ENCODE results near the gene MAPK13.

MAPK13 gene

DNA sequence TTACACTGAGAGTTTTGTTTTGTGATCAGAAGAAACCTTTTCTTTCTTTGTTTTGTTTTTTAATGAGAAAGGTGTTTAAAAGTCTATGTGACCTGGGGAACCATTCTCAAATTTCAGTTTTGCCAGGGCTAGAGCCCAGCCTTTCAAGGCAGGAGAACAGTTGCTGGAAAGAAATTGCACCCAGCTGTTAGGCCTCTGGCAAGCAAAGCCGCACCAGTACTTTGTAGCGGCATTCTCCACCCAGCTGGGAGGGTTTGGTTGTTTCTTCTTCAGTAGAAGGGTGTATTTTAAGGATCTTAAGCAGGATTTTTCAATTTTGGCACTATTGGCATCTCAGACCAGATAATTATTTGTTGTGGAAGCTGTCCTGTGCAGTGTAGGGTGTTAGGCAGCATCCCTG is 16.6 kb upstream of the MAPK13 start:
- H3K36me3 ChIP-seq (ENCODE audit: control insufficient read depth in 2 of 2, insufficient read depth in 2 of 2, low read length in 2 of 2), result peaks cover 15 to 25% of the 10 kb centered on the region in 2 donors
- H3K27ac ChIP-seq (ENCODE audit: low read depth in 2 of 2, low read length in 2 of 2), result no peak overlapping the region
- H3K4me1 ChIP-seq (ENCODE audit: control insufficient read depth in 2 of 2, insufficient read depth in 2 of 2, low read length in 2 of 2), result peaks cover 13 to 19% of the 10 kb centered on the region in 2 donors
- H3K4me3 ChIP-seq (ENCODE audit: low read length in 2 of 2), result no peak overlapping the region
- no peaks in the 10 kb centered on the region for H3K27me3 ChIP-seq (ENCODE audit: control insufficient read depth in 2 of 2, insufficient read depth in 2 of 2, low read length in 2 of 2)
- H3K9me3 ChIP-seq (ENCODE audit: control insufficient read depth in 2 of 2, low read length in 2 of 2), result no peaks in the 10 kb centered on the region
- H3K9ac ChIP-seq (ENCODE audit: low read depth in 1 of 2, low read length in 2 of 2), result no peak overlapping the region

DNA sequence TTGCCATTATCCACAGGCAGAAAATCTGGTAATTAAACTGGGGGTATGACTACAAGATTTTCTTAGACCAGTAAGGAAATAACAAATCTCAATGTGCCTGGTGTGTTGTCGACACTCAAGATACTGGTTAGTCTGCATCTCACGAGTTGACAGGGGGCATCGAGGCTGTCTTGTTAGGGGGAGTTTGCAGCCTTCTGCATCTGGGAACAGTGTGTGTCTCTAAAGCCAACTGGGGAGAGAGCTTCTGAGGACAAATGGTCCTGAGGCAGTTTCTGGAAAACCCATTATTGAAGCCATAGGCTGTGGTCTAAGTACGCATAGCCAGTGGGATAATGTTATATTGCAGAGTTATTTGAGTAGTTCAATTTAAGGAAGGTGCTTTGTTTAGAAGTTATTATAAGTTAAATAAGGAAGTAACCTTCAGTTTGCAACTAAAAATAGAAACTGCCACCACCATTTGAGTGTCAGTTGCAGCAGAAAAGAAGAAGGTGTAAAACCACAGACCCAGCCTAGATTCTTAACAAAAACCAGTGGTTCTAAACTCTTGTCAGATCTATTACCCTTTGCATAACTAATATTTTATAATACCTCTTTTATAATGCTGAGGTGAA is 15.4 kb upstream of the MAPK13 start:
- Histone ChIP-seq H3K9me3 (ENCODE audit: control insufficient read depth in 2 of 2, low read length in 2 of 2) (no peaks in the 10 kb centered on the region), H3K9ac (ENCODE audit: low read depth in 1 of 2, low read length in 2 of 2) (peak overlapping the region in 1 of 2 donors; percentile 1), H3K36me3 (ENCODE audit: control insufficient read depth in 2 of 2, insufficient read depth in 2 of 2, low read length in 2 of 2) (peaks cover 7 to 18% of the 10 kb centered on the region in 2 donors), H3K27me3 (ENCODE audit: control insufficient read depth in 2 of 2, insufficient read depth in 2 of 2, low read length in 2 of 2) (no peaks in the 10 kb centered on the region), H3K4me3 (ENCODE audit: low read length in 2 of 2) (peak overlapping the region; percentile 20 to 25), H3K27ac (ENCODE audit: low read depth in 2 of 2, low read length in 2 of 2) (peak overlapping the region; percentile 59 to 66), H3K4me1 (ENCODE audit: control insufficient read depth in 2 of 2, insufficient read depth in 2 of 2, low read length in 2 of 2) (peaks cover 10 to 19% of the 10 kb centered on the region in 2 donors)

DNA sequence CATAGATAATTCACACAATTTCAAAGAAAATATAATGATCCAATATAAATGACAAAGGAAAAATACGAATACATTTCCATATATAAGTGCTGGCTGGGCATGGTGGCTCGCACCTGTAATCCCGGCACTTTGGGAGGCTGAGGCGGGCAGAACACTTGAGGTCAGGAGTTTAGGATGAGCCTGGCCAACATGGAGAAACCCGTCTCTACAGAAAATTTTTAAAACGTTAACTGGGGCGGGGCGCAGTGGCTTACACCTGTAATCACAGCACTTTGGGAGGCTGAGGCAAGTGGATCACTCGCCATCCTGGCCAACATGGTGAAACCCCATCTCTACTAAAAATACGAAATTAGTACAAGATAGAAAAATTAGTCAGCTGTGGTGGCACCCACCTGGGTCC is 14.9 kb upstream of the MAPK13 start:
- Histone ChIP-seq H3K36me3 (ENCODE audit: control insufficient read depth in 2 of 2, insufficient read depth in 2 of 2, low read length in 2 of 2) (peaks cover 2 to 15% of the 10 kb centered on the region in 2 donors), H3K27me3 (ENCODE audit: control insufficient read depth in 2 of 2, insufficient read depth in 2 of 2, low read length in 2 of 2) (no peaks in the 10 kb centered on the region), H3K4me3 (ENCODE audit: low read length in 2 of 2) (no peak overlapping the region), H3K9me3 (ENCODE audit: control insufficient read depth in 2 of 2, low read length in 2 of 2) (no peaks in the 10 kb centered on the region), H3K4me1 (ENCODE audit: control insufficient read depth in 2 of 2, insufficient read depth in 2 of 2, low read length in 2 of 2) (peaks cover 13 to 23% of the 10 kb centered on the region in 2 donors), H3K9ac (ENCODE audit: low read depth in 1 of 2, low read length in 2 of 2) (peak overlapping the region in 1 of 2 donors; percentile 8), H3K27ac (ENCODE audit: low read depth in 2 of 2, low read length in 2 of 2) (peak overlapping the region in 1 of 2 donors; percentile 59)

DNA sequence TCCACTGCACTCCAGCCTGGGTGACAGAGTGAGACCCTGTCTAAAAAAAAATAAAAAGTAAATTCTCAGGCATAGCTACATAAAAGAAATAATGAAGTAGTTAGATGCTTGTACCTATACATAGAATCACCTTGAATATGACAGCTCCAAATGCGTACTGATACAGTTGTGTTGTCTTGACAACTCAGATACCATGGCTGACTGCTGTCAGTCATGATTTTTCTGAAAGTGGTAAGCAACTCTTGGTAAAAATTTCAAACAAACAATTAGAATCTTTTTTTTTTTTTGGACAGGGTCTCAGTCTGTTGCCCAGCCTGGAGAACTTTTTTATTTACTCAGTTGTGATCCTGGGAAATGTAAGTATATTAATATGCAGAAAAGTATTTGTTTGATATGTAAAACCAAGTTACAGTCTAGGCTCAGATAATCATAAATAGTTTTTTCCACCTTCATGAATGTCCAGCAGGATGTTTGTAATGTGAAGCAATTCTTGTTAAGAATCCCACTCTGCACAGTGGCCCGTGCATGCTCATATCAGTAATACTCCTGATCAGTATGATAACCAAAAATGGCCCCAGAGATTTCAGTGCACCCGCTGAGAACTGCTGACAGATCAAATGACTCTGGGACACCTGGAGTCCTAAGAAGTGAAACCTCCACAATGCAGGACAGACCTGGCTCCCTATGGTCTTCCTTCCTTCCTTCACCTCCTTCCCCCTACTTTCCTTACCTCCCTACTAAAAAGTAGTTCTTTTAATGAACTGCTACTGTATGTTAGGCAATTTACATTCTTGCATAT is 14.0 kb upstream of the MAPK13 start:
- peaks cover 21 to 31% of the 10 kb centered on the region in 2 donors for H3K4me1 ChIP-seq (ENCODE audit: control insufficient read depth in 2 of 2, insufficient read depth in 2 of 2, low read length in 2 of 2)
- no peak overlapping the region for H3K4me3 ChIP-seq (ENCODE audit: low read length in 2 of 2)
- H3K9me3 ChIP-seq (ENCODE audit: control insufficient read depth in 2 of 2, low read length in 2 of 2), result no peaks in the 10 kb centered on the region
- H3K9ac ChIP-seq (ENCODE audit: low read depth in 1 of 2, low read length in 2 of 2), result no peak overlapping the region
- peaks cover 0 to 8% of the 10 kb centered on the region in 2 donors for H3K36me3 ChIP-seq (ENCODE audit: control insufficient read depth in 2 of 2, insufficient read depth in 2 of 2, low read length in 2 of 2)
- H3K27me3 ChIP-seq (ENCODE audit: control insufficient read depth in 2 of 2, insufficient read depth in 2 of 2, low read length in 2 of 2), result no peaks in the 10 kb centered on the region
- H3K27ac ChIP-seq (ENCODE audit: low read depth in 2 of 2, low read length in 2 of 2), result no peak overlapping the region

DNA sequence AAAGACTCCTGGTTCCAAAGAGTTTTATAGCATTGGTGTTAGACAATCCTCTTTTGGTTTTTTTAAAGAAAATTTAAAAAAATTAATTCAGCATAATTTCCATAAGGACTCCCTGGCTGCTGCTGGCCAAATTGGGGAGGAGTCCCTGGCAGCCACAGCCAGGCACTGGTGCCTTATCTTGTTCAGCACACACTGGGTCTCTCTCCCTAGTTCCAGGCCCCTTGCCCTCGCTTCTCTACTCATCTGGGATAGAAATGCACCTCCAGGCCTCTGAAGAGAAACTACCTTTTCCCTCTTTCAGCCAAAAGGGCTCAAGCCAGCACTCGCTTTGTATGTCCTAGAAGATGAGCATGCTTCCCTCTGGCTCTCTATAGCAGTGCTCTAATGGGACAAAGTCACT is 13.4 kb upstream of the MAPK13 start:
- no peaks in the 10 kb centered on the region for H3K27me3 ChIP-seq (ENCODE audit: control insufficient read depth in 2 of 2, insufficient read depth in 2 of 2, low read length in 2 of 2)
- H3K9me3 ChIP-seq (ENCODE audit: control insufficient read depth in 2 of 2, low read length in 2 of 2), result no peaks in the 10 kb centered on the region
- H3K4me1 ChIP-seq (ENCODE audit: control insufficient read depth in 2 of 2, insufficient read depth in 2 of 2, low read length in 2 of 2), result peaks cover 28 to 38% of the 10 kb centered on the region in 2 donors
- H3K27ac ChIP-seq (ENCODE audit: low read depth in 2 of 2, low read length in 2 of 2), result no peak overlapping the region
- H3K9ac ChIP-seq (ENCODE audit: low read depth in 1 of 2, low read length in 2 of 2), result no peak overlapping the region
- peaks cover 0 to 4% of the 10 kb centered on the region in 2 donors for H3K36me3 ChIP-seq (ENCODE audit: control insufficient read depth in 2 of 2, insufficient read depth in 2 of 2, low read length in 2 of 2)
- H3K4me3 ChIP-seq (ENCODE audit: low read length in 2 of 2), result no peak overlapping the region

DNA sequence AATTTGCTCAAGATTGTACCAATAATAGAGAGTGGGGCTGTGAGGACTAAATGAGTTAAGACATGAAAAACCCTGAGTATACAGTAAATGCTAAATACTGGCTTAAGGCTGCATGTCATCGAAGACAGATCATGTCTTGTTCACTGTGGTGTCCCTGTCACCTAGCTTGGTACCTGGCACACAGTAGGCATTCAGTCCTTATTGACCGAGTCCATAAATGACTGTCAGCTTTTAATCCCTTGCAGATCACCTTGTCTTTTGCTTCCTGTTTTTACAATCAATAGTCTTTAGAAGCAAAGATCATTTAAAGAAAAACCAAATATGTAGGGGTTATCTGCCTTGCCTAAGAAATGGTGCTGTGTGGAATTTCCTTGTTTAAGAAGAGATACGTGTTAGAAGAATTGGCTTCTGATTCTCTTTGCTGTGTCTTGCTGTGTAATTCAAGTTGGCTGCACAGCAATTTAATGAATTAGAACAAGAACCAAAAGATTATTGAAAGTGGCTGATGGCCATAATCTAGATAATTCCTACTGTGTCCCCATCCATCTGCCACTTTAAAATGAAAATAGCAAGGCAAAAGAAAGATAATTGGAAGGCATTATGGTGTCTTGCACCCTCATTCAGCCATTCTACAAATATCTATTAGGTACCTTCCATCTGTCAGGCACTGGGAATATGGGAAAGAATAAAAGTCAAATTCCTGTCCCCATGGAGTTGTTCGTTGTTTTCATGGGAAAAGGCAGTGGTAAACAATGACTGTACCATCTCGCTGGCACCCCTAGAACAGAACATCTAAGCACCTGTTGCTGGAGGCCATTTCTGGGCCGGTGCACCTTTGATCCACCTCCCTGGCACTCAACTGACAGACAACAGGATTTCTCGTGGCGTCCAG is 12.4 kb upstream of the MAPK13 start:
- no peaks in the 10 kb centered on the region for H3K27me3 ChIP-seq (ENCODE audit: control insufficient read depth in 2 of 2, insufficient read depth in 2 of 2, low read length in 2 of 2)
- H3K4me1 ChIP-seq (ENCODE audit: control insufficient read depth in 2 of 2, insufficient read depth in 2 of 2, low read length in 2 of 2), result peaks cover 31 to 41% of the 10 kb centered on the region in 2 donors
- H3K9me3 ChIP-seq (ENCODE audit: control insufficient read depth in 2 of 2, low read length in 2 of 2), result no peaks in the 10 kb centered on the region
- no peak overlapping the region for H3K4me3 ChIP-seq (ENCODE audit: low read length in 2 of 2)
- H3K27ac ChIP-seq (ENCODE audit: low read depth in 2 of 2, low read length in 2 of 2), result peak overlapping the region; percentile 43 to 53
- peaks cover 0 to 4% of the 10 kb centered on the region in 2 donors for H3K36me3 ChIP-seq (ENCODE audit: control insufficient read depth in 2 of 2, insufficient read depth in 2 of 2, low read length in 2 of 2)
- no peak overlapping the region for H3K9ac ChIP-seq (ENCODE audit: low read depth in 1 of 2, low read length in 2 of 2)

DNA sequence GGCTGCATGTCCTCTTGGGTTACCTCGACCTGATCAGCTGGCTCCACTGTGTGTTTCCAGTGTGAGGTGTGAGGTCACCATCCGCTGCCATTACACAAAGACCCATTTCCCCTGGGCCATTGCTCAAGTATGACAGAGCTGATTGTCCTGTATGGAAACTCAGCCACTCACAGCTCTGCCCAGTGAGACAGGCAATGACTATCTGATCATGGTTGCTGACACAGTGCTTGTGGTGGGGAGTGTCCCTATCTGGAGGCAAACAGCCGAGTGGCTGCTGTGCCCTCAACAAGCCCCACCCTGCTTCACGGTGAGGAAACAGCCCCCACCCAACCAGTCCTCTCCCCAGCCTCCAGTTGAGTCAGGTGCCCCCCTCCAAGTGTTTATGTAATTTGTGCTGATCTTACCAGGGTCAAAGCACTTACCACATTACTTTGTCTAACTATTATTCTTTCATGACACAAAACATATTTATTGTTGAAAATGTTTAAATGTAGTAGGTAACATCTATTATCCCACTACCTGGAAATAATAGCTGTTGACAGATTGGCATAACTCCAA is 11.7 kb upstream of the MAPK13 start:
- Histone ChIP-seq H3K27me3 (ENCODE audit: control insufficient read depth in 2 of 2, insufficient read depth in 2 of 2, low read length in 2 of 2) (no peaks in the 10 kb centered on the region), H3K4me1 (ENCODE audit: control insufficient read depth in 2 of 2, insufficient read depth in 2 of 2, low read length in 2 of 2) (peaks cover 35 to 41% of the 10 kb centered on the region in 2 donors)

DNA sequence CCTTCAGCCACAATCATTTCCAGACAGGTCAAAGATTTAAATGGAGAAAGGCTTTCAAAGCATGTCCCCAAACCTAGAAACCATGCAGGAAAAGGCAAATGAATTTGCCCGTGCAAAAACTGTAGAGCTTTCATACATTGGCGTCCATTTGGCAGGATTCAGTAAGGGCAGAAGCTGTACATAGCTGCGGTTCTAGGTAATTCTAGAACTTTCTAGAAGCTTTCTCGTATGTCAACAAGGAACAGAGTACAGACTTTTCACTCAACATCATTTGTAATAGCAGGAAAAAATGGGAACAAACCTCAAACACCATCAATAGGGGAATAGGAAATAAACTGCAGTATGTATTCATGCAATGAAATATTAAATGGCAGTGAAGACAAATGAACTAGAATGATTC is 11.1 kb upstream of the MAPK13 start:
- Histone ChIP-seq H3K4me3 (ENCODE audit: low read length in 2 of 2) (no peak overlapping the region), H3K4me1 (ENCODE audit: control insufficient read depth in 2 of 2, insufficient read depth in 2 of 2, low read length in 2 of 2) (peaks cover 37 to 38% of the 10 kb centered on the region in 2 donors), H3K27me3 (ENCODE audit: control insufficient read depth in 2 of 2, insufficient read depth in 2 of 2, low read length in 2 of 2) (no peaks in the 10 kb centered on the region), H3K9ac (ENCODE audit: low read depth in 1 of 2, low read length in 2 of 2) (no peak overlapping the region), H3K27ac (ENCODE audit: low read depth in 2 of 2, low read length in 2 of 2) (peak overlapping the region; percentile 21 to 25), H3K36me3 (ENCODE audit: control insufficient read depth in 2 of 2, insufficient read depth in 2 of 2, low read length in 2 of 2) (peaks cover 0 to 4% of the 10 kb centered on the region in 2 donors), H3K9me3 (ENCODE audit: control insufficient read depth in 2 of 2, low read length in 2 of 2) (no peaks in the 10 kb centered on the region)

More for the DNA sequence above, 11.7 kb upstream of the MAPK13 start:
- Histone ChIP-seq H3K36me3 (ENCODE audit: control insufficient read depth in 2 of 2, insufficient read depth in 2 of 2, low read length in 2 of 2) (peaks cover 0 to 4% of the 10 kb centered on the region in 2 donors), H3K27ac (ENCODE audit: low read depth in 2 of 2, low read length in 2 of 2) (peak overlapping the region; percentile 43 to 53), H3K9me3 (ENCODE audit: control insufficient read depth in 2 of 2, low read length in 2 of 2) (no peaks in the 10 kb centered on the region), H3K9ac (ENCODE audit: low read depth in 1 of 2, low read length in 2 of 2) (no peak overlapping the region), H3K4me3 (ENCODE audit: low read length in 2 of 2) (no peak overlapping the region)

DNA sequence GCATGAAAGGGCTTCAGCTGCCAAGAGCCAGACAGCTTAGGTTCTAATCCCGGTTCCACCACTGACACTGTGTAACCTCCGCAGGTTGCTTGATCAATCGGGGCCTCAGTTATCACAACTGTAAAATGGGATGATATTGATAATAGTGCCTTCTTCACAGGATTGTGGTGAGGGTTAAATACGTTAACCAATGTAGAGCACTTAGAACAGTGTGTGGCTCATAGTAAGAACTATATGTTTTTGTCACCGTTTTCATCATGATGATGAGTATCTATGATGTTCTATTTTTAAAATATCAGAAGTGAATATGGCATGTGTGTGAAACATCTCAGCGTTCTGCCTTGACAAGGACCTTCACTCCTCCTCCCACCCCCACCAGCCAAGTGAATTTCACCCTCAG is 10.3 kb upstream of the MAPK13 start:
- H3K9ac ChIP-seq (ENCODE audit: low read depth in 1 of 2, low read length in 2 of 2), result peak overlapping the region; percentile 35 to 69
- no peaks in the 10 kb centered on the region for H3K27me3 ChIP-seq (ENCODE audit: control insufficient read depth in 2 of 2, insufficient read depth in 2 of 2, low read length in 2 of 2)
- no peaks in the 10 kb centered on the region for H3K9me3 ChIP-seq (ENCODE audit: control insufficient read depth in 2 of 2, low read length in 2 of 2)
- H3K27ac ChIP-seq (ENCODE audit: low read depth in 2 of 2, low read length in 2 of 2), result peak overlapping the region; percentile 92 to 95
- peak overlapping the region in 1 of 2 donors; percentile 61 for H3K4me3 ChIP-seq (ENCODE audit: low read length in 2 of 2)
- H3K36me3 ChIP-seq (ENCODE audit: control insufficient read depth in 2 of 2, insufficient read depth in 2 of 2, low read length in 2 of 2), result peaks cover 0 to 4% of the 10 kb centered on the region in 2 donors
- peaks cover 32% of the 10 kb centered on the region in 2 donors for H3K4me1 ChIP-seq (ENCODE audit: control insufficient read depth in 2 of 2, insufficient read depth in 2 of 2, low read length in 2 of 2)

All from mucosa of rectum (tissue), 2 donors.